Prostate gland (tissue), 2 donors: ENCODE measurements around the gene EMILIN1. TPM values are rescaled to one million over a fixed set of nuclear protein-coding genes. Genes with fewer than 3 reads are reported as not detected.

Experiments
- DNase-seq: peaks from one replicate; pipeline ENCODE4 v3.0.0-alpha.2; 2019; ENCODE audit warnings: low spot score
- H3K27ac ChIP-seq, 2 donors: fragments of 200-600 bp; sonication (generic); 2 replicates each; pipeline ENCODE4 v1.5.1; 2017 to 2019
- H3K27me3 ChIP-seq: fragments of 200-600 bp; sonication (generic); replicated peaks from 2 replicates; pipeline ENCODE4 v1.5.1; 2019; ENCODE audit not compliant: insufficient read depth
- H3K36me3 ChIP-seq, 2 donors: fragments of 200-600 bp; sonication (generic); 1 replicate in 1 of 2; 2 replicates in 1 of 2; pipeline versions ENCODE4 v1.5.1 to v1.8.1; 2017 to 2019
- H3K4me1 ChIP-seq: fragments of 200-600 bp; sonication (generic); replicated peaks from 2 replicates; pipeline ENCODE4 v1.5.1; 2019
- H3K4me3 ChIP-seq, 2 donors: fragments of 200-600 bp; sonication (generic); 2 replicates each; pipeline ENCODE4 v1.5.1; 2017 to 2019
- H3K9me3 ChIP-seq: fragments of 200-600 bp; sonication (generic); 2 replicates; pipeline ENCODE4 v1.5.1; 2017
- POLR2A ChIP-seq: fragments of 450-650 bp; IDR thresholded peaks from one replicate; pipeline ENCODE4 v1.6.1; 2016; ENCODE audit warnings: antibody characterized with exemption, mild to moderate bottlenecking
- POLR2AphosphoS5 ChIP-seq: sonication (generic); formaldehyde crosslinking; IDR thresholded peaks from one replicate; pipeline ENCODE4 v1.6.1; 2017; ENCODE audit warnings: antibody characterized with exemption
- WGBS: methylation state at CpG from one replicate; pipeline ENCODE4 v1.1.5; 2018; 5-methylcytosine and 5-hydroxymethylcytosine counted together
- intact Hi-C: fragments of 100-400 bp; cut with DNase I; formaldehyde crosslinking; loops from one replicate; pipeline ENCODE4 v1.14.2; 2022
- total RNA-seq, 2 donors: library from RNA; depleted of rRNA; stranded (reverse); fragments of >200 nt; gene quantifications; one replicate each; pipeline ENCODE4 v1.1.0, GENCODE V29; 2016
- TF ChIP-seq, protein P1 (sequence below), 4 experiments: fragments of 200-600 bp in 2 of 4; fragments of 450-650 bp in 2 of 4; sonication (generic) in 2 of 4; IDR thresholded peaks; 1 replicate in 3 of 4; 2 replicates in 1 of 4; pipeline ENCODE4 v1.5.1; 2016 to 2019; ENCODE audit warnings: antibody characterized with exemption in 4 of 4, mild to moderate bottlenecking in 2 of 4, moderate library complexity in 2 of 4

EMILIN1 gene
- total RNA-seq, 2 donors from 2014 or later, result 39.8 to 149 TPM

DNA sequence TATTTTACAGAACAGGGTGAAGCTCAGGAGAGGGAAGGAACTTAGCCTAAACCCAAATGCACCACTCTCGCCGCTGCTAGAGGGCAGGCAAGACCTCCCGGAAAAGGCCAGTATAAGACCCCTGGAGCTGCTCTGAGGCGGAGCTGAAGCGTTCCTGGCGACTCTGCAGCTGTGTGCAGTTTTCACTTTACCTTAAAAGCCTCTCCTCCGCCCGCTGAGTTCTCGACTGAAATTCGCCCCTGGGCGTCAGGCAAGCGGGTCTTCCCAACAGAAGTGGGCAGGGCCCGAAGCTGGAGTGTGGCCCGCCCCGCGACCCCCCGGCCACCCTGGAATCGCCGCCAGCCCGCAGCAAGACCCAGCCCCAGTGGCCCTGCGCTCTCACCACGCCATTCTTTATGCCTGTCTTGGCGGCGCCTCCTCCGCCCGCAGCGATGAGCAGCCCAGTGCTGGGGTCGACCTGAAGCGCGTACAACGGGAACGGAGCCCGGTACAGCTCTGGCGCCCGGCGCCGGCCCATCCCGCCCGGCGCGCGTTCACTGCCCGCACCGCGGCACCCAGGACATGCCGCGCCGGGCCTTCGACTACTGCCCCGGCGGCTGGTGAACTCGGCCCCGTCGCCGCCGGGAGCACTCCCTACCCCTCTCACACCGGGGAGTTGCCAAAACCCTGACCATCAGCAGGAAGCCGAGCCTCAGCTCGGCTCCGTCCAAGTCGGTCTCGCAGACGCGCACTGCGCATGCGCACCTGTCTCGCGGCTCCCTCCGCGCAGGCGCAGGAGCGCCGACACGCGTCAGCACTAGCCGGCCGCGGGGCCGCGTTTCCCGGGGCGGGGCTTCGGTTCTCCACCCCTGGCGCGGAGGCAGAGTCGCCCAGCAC, 55.7 kb downstream of the EMILIN1 start, which contains the start of gene PREB:
PREB (minus strand) TSS at position 732 of the 876 bp plus-strand sequence; CDS start at position 517, 215 bp downstream.
- Histone ChIP-seq H3K4me3 (peak within 1 kb of the TSS; percentile 78 to 96), H3K9me3 (no peaks in the 10 kb centered on the region), H3K36me3 (peaks cover 7 to 17% of the 10 kb centered on the region in 2 donors), H3K4me1 (peaks cover 8% of the 10 kb centered on the region), H3K27me3 (no peaks in the 10 kb centered on the region), H3K27ac (peak within 1 kb of the TSS; percentile 82 to 88)
- DNase-seq, result peak; percentile 93
- TF ChIP-seq, protein P1, sequence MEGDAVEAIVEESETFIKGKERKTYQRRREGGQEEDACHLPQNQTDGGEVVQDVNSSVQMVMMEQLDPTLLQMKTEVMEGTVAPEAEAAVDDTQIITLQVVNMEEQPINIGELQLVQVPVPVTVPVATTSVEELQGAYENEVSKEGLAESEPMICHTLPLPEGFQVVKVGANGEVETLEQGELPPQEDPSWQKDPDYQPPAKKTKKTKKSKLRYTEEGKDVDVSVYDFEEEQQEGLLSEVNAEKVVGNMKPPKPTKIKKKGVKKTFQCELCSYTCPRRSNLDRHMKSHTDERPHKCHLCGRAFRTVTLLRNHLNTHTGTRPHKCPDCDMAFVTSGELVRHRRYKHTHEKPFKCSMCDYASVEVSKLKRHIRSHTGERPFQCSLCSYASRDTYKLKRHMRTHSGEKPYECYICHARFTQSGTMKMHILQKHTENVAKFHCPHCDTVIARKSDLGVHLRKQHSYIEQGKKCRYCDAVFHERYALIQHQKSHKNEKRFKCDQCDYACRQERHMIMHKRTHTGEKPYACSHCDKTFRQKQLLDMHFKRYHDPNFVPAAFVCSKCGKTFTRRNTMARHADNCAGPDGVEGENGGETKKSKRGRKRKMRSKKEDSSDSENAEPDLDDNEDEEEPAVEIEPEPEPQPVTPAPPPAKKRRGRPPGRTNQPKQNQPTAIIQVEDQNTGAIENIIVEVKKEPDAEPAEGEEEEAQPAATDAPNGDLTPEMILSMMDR (IDR thresholded peaks at IDR 0.05), result peak in 2 of 4 experiments; percentile 2 to 36
- TF ChIP-seq POLR2AphosphoS5 (peak; percentile 98), POLR2A (peak; percentile 81)
- intact Hi-C loops, result no loop called here
- WGBS, result under 1% methylated on average over 38 of the region's 86 CpGs

DNA sequence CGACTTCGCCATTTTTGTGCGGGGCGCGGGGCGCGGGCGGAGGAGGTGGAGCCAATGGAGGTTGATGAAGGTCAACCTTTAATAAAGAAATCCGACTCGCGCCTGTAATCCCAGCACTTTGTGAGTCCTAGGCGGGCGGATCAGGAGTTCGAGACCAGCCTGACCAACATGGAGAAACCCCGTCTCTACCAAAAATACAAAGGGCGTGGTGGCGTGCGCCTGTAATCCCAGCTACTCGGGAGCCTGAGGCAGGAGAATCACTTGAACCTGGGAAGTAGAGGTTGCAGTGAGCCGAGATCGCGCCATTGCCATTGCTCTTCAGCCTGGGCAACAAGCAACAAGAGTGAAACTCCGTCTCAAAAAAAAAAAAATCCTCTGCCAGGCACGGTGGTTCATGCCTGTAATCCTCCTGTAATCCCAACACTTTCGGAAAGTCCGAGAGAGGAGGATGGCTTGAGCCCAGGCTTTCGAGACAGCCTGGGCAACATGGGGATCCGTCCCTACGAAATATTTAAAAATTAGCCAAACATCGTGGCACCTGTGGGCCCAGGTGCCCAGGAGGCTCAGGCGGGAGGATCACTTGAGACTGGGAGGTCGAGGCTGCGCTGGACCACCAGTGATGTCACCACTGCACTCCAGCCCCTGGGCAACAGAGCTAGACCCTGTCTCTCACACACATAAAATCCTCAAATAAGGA, 56.5 kb downstream of the EMILIN1 start:
- peak overlapping the region; percentile 82 to 88 for H3K27ac ChIP-seq
- 64% methylated on average over 28 of the region's 33 CpGs for WGBS
- no peaks in the 10 kb centered on the region for H3K9me3 ChIP-seq
- peak overlapping the region; percentile 78 to 96 for H3K4me3 ChIP-seq
- peaks cover 8% of the 10 kb centered on the region for H3K4me1 ChIP-seq
- intact Hi-C loops, result no loop called here
- no peak for TF ChIP-seq POLR2A
- no peak for TF ChIP-seq POLR2AphosphoS5
- TF ChIP-seq, protein P1 (IDR thresholded peaks at IDR 0.05), result no peak
- no peaks in the 10 kb centered on the region for H3K27me3 ChIP-seq
- peaks cover 7 to 17% of the 10 kb centered on the region in 2 donors for H3K36me3 ChIP-seq
- DNase-seq, result no peak

DNA sequence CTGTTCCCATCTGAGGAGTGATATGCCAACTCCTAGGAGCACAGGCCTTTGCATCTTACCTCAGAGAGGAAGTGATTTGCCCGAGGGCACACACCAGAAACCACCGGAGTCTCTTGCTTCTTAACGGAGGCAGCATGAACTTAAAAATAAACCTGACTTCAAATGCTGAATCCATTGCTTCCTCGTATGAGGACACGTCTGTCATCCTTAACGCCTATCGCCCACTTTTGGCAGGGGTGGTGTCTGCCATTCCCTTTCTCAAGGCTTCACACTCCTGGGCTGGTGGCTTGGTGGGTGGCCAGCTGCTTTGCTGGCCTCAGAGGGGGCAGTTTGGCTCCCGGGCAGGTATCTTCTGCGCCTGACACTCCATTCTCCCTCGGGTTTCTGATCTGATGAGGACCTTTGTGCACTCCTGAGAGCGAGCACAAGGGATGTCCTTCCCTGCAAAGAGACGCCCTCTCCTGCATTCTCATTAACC, 57.1 kb downstream of the EMILIN1 start:
- WGBS, result 92% methylated on average over 12 of the region's 12 CpGs

More for the DNA sequence above, 57.1 kb downstream of the EMILIN1 start:
- no peak for TF ChIP-seq POLR2AphosphoS5
- no peak for TF ChIP-seq POLR2A
- TF ChIP-seq, protein P1 (IDR thresholded peaks at IDR 0.05), result no peak
- DNase-seq, result no peak
- Histone ChIP-seq H3K4me1 (peaks cover 8% of the 10 kb centered on the region), H3K36me3 (peaks cover 7 to 12% of the 10 kb centered on the region in 2 donors), H3K27ac (no peak overlapping the region), H3K9me3 (no peaks in the 10 kb centered on the region), H3K4me3 (no peak overlapping the region), H3K27me3 (no peaks in the 10 kb centered on the region)
- intact Hi-C loops, result no loop called here

Other genes starting within 250 kb of the EMILIN1 start
- 1 to 10 TPM in 1 of 2 donors, not detected in 1; 1.2 TPM for gene DPYSL5, start 230.5 kb upstream of the EMILIN1 start, total RNA-seq
- gene MAPRE3, start 108.0 kb upstream of the EMILIN1 start, total RNA-seq, result 10 to 100 TPM; 12.0 to 28.9 TPM
- gene TMEM214, start 45.6 kb upstream of the EMILIN1 start, total RNA-seq, result 10 to 100 TPM; 44.5 to 75.9 TPM
- gene AGBL5, start 26.9 kb upstream of the EMILIN1 start, total RNA-seq, result 10 to 100 TPM; 31.9 to 87.1 TPM
- 100 to 1,000 TPM; 246 to 317 TPM for gene OST4, start 7.0 kb upstream of the EMILIN1 start, total RNA-seq
- gene KHK, start 8.2 kb downstream of the EMILIN1 start, total RNA-seq, result 1 to 10 TPM in 1 of 2 donors, under 1 TPM in 1; 0.91 to 7.0 TPM
- gene CGREF1, start 40.5 kb downstream of the EMILIN1 start, total RNA-seq, result 10 to 100 TPM in 1 of 2 donors, 1 to 10 TPM in 1; 4.9 to 10.7 TPM
- gene ABHD1, start 45.2 kb downstream of the EMILIN1 start, total RNA-seq, result 1 to 10 TPM; 4.1 to 7.0 TPM
- 10 to 100 TPM; 74.0 to 88.9 TPM for gene PREB, start 56.0 kb downstream of the EMILIN1 start, total RNA-seq
- 1 to 10 TPM in 1 of 2 donors, not detected in 1; 1.1 TPM for gene PRR30, start 60.8 kb downstream of the EMILIN1 start, total RNA-seq
- gene TCF23, start 70.4 kb downstream of the EMILIN1 start, total RNA-seq, result 1 to 10 TPM in 1 of 2 donors, not detected in 1; 8.5 TPM
- 100 to 1,000 TPM; 217 to 222 TPM for gene ATRAID, start 133.4 kb downstream of the EMILIN1 start, total RNA-seq
- 10 to 100 TPM; 23.9 to 65.2 TPM for gene SLC5A6, start 133.7 kb downstream of the EMILIN1 start, total RNA-seq
- gene CAD, start 138.8 kb downstream of the EMILIN1 start, total RNA-seq, result 10 to 100 TPM; 16.0 to 63.6 TPM
- gene SLC30A3, start 184.4 kb downstream of the EMILIN1 start, total RNA-seq, result 100 to 1,000 TPM in 1 of 2 donors, not detected in 1; 102 TPM
- 10 to 100 TPM in 1 of 2 donors, not detected in 1; 16.1 TPM for gene DNAJC5G, start 196.8 kb downstream of the EMILIN1 start, total RNA-seq
- 10 to 100 TPM in 1 of 2 donors, 1 to 10 TPM in 1; 2.8 to 17.9 TPM for gene TRIM54, start 203.8 kb downstream of the EMILIN1 start, total RNA-seq
- 10 to 100 TPM in 1 of 2 donors, 1 to 10 TPM in 1; 4.2 to 11.2 TPM for gene UCN, start 229.8 kb downstream of the EMILIN1 start, total RNA-seq
- gene MPV17, start 244.5 kb downstream of the EMILIN1 start, total RNA-seq, result 10 to 100 TPM; 82.5 to 90.3 TPM